ENCODE data around the gene OR52A5. TPM values are rescaled to one million over a fixed set of nuclear protein-coding genes. Genes with fewer than 3 reads are reported as not detected.

OR52A5 gene
- total RNA-seq, 6 donors from 2014 or later = not detected

DNA sequence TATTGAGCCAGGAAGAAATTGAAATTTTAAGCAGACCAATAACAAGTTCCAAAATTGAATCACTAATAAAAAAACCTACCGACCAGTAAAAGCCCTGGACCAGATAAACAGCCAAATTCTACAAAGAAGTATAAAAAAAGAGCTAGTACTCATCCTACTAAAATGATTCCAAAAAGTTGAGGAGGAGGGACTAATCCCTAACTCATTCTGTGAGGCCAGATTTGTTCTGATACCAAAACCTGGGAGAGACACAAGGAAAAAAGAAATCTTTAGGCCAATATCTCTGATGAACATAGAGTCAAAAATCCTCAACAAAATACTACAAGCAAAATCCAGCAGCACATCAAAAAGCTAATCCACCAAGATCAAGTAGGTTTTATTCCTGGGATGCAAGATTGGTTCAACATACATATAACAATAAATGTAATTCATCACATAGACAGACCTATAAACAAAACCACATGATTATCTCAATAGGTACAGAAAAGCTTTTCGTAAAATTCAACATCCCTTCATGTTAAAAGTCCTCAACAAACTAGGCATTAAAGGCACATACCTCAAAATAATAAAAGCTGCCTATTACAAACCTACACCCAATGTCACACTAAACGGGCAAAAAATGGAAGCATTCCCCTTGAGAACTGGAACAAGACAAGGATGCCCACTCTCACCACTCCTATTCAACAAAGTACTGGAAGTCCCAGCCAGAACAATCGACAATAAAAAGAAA lies 13.1 kb downstream of the OR52A5 start:
- no peaks in the 10 kb centered on the region for H3K4me1 ChIP-seq
- H3K27ac ChIP-seq = no peak overlapping the region
- H3K36me3 ChIP-seq = no peaks in the 10 kb centered on the region
- H3K27me3 ChIP-seq = no peaks in the 10 kb centered on the region
- ATAC-seq (ENCODE audit: low FRiP score in 2 of 2) (no peak), DNase-seq (no peak)
- TF ChIP-seq POLR2A (IDR thresholded peaks at IDR 0.05) (no peak), POLR2AphosphoS5 (IDR thresholded peaks at IDR 0.05) (no peak)
- TF ChIP-seq, protein P1, sequence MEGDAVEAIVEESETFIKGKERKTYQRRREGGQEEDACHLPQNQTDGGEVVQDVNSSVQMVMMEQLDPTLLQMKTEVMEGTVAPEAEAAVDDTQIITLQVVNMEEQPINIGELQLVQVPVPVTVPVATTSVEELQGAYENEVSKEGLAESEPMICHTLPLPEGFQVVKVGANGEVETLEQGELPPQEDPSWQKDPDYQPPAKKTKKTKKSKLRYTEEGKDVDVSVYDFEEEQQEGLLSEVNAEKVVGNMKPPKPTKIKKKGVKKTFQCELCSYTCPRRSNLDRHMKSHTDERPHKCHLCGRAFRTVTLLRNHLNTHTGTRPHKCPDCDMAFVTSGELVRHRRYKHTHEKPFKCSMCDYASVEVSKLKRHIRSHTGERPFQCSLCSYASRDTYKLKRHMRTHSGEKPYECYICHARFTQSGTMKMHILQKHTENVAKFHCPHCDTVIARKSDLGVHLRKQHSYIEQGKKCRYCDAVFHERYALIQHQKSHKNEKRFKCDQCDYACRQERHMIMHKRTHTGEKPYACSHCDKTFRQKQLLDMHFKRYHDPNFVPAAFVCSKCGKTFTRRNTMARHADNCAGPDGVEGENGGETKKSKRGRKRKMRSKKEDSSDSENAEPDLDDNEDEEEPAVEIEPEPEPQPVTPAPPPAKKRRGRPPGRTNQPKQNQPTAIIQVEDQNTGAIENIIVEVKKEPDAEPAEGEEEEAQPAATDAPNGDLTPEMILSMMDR (IDR thresholded peaks at IDR 0.05) = no peak
- WGBS, 2 donors = 69 to 73% methylated on average over 4 of the region's 4 CpGs
- H3K9me3 ChIP-seq = no peaks in the 10 kb centered on the region
- no peak overlapping the region for H3K4me3 ChIP-seq

GRCh38 chr11:5123802-5124521 lies 14.2 kb downstream of the OR52A5 start:
- H3K4me1 ChIP-seq = no peaks in the 10 kb centered on the region
- WGBS, 2 donors = 4 to 9% methylated on average over 4 of the region's 4 CpGs
- H3K9me3 ChIP-seq = no peaks in the 10 kb centered on the region
- peak in 1 of 2 donors; percentile 81 for ATAC-seq (ENCODE audit: low FRiP score in 2 of 2)
- H3K27me3 ChIP-seq = no peaks in the 10 kb centered on the region
- no peaks in the 10 kb centered on the region for H3K36me3 ChIP-seq
- no peak overlapping the region for H3K27ac ChIP-seq
- H3K4me3 ChIP-seq = no peak overlapping the region
- peak in 1 of 2 donors; percentile 38 for DNase-seq
- TF ChIP-seq POLR2A (IDR thresholded peaks at IDR 0.05) = no peak
- TF ChIP-seq, protein P1 (IDR thresholded peaks at IDR 0.05) = peak; percentile 54 to 72 (median 66)
- TF ChIP-seq EP300 (IDR thresholded peaks at IDR 0.05) = no peak
- no peak for TF ChIP-seq POLR2AphosphoS5 (IDR thresholded peaks at IDR 0.05)

- TF ChIP-seq POLR2AphosphoS5 (IDR thresholded peaks at IDR 0.05) (no peak), EP300 (IDR thresholded peaks at IDR 0.05) (no peak), POLR2A (IDR thresholded peaks at IDR 0.05) (no peak)
- TF ChIP-seq, protein P1 (IDR thresholded peaks at IDR 0.05) = no peak
- H3K9me3 ChIP-seq = no peaks in the 10 kb centered on the region
- ATAC-seq (ENCODE audit: low FRiP score in 2 of 2) = no peak
- H3K36me3 ChIP-seq = no peaks in the 10 kb centered on the region
- H3K27ac ChIP-seq = no peak overlapping the region
- no peaks in the 10 kb centered on the region for H3K4me1 ChIP-seq
- DNase-seq = no peak
- H3K4me3 ChIP-seq = no peak overlapping the region
- 74 to 84% methylated on average over 1 of the region's 1 CpG for WGBS, 2 donors
- H3K27me3 ChIP-seq = no peaks in the 10 kb centered on the region
Measured at GRCh38 chr11:5118893-5119292, 19.3 kb downstream of the OR52A5 start.

- Histone ChIP-seq H3K27ac (no peak overlapping the region), H3K4me1 (no peaks in the 10 kb centered on the region), H3K4me3 (no peak overlapping the region), H3K27me3 (no peaks in the 10 kb centered on the region), H3K36me3 (no peaks in the 10 kb centered on the region), H3K9me3 (no peaks in the 10 kb centered on the region)
- no peak for DNase-seq
- no peak for ATAC-seq (ENCODE audit: low FRiP score in 2 of 2)
- TF ChIP-seq, protein P1 (IDR thresholded peaks at IDR 0.05) = no peak
- no peak for TF ChIP-seq POLR2AphosphoS5 (IDR thresholded peaks at IDR 0.05)
- TF ChIP-seq POLR2A (IDR thresholded peaks at IDR 0.05) = no peak
- TF ChIP-seq EP300 (IDR thresholded peaks at IDR 0.05) = no peak
Measured at GRCh38 chr11:5117588-5117987, 20.6 kb downstream of the OR52A5 start.
